K562 (cell line): Measurements from ENCODE around the gene CHCHD6. TPM values are rescaled to one million over a fixed set of nuclear protein-coding genes. Genes with fewer than 3 reads are reported as not detected.

Experiments
- ATAC-seq: fragments of 200-7000 bp; cut with Tn5 transposase; 3 replicates; pipeline ENCODE4 v1.9.1; 2020; ENCODE audit warnings: moderate library complexity
- BruUV-seq: library from RNA; stranded (reverse); fragments of 400-500 nt; replicated peaks from 2 replicates; lab custom pipeline; 2021; lab: Mats Ljungman, UMichigan
- CTCF ChIA-PET: fragments of 300-600 bp; formaldehyde crosslinking; extraction: SDS; loops from one replicate; lab custom pipeline; 2021; ENCODE audit warnings: low intra/inter-chr PET ratio; lab: Yijun Ruan, JAX
- POLR2A ChIA-PET: fragments of 300-600, 350-650 bp; sonication (Branson Sonifier 250); formaldehyde crosslinking; extraction: SDS; loops from one replicate; lab custom pipeline; 2021; ENCODE audit warnings: antibody characterized with exemption, inconsistent platforms; lab: Yijun Ruan, JAX
- DNase-seq, 4 experiments: peaks; one replicate each; pipeline versions ENCODE4 v3.0.0 to v3.0.0-alpha.2; 2011 to 2018; ENCODE audit warnings: low spot score in 3 of 4, mixed read lengths in 3 of 4; ENCODE audit errors: extremely low read depth in 1 of 4
- FAIRE-seq: peaks from 2 replicates; lab custom pipeline; 2011; peaks lifted over from hg19 to GRCh38; lab: Jason Lieb, UNC
- H2AFZ ChIP-seq: 2 replicates; pipeline ENCODE4 v1.6.0; 2011; ENCODE audit warnings: low read depth, low read length, control low read depth, inconsistent platforms
- H3K27ac ChIP-seq: fragments of 200-600 bp; 3 replicates; pipeline ENCODE4 v1.8.0; 2011; ENCODE audit warnings: low read depth, mild to moderate bottlenecking, control low read depth, inconsistent platforms, low read length, moderate library complexity, mixed read lengths; ENCODE audit errors: extremely low read depth
- H3K27me3 ChIP-seq, 2 experiments: fragments of 300-600 bp in 1 of 2; 2 replicates in 1 of 2; 3 replicates in 1 of 2; pipeline versions ENCODE4 v1.6.0 to v1.8.0; 2011; ENCODE audit warnings: inconsistent platforms in 2 of 2, low read length in 2 of 2, mild to moderate bottlenecking in 1 of 2, mixed read lengths in 1 of 2, moderate library complexity in 1 of 2; ENCODE audit not compliant: control insufficient read depth in 2 of 2, insufficient read depth in 2 of 2
- H3K36me3 ChIP-seq: fragments of 300-600 bp; 3 replicates; pipeline ENCODE4 v1.8.0; 2011; ENCODE audit warnings: mild to moderate bottlenecking, low read length, inconsistent platforms; ENCODE audit not compliant: control insufficient read depth, insufficient read depth
- H3K4me1 ChIP-seq, 2 experiments: fragments of 200-600 bp in 1 of 2; replicated peaks in 1 of 2; 2 replicates in 1 of 2; 3 replicates in 1 of 2; pipeline versions ENCODE4 v1.5.1 to v1.8.0; 2011; ENCODE audit warnings: inconsistent platforms in 2 of 2, low read length in 2 of 2, mild to moderate bottlenecking in 1 of 2, mixed read lengths in 1 of 2, moderate library complexity in 1 of 2; ENCODE audit not compliant: control insufficient read depth in 2 of 2, insufficient read depth in 2 of 2
- H3K4me2 ChIP-seq: 2 replicates; pipeline ENCODE4 v1.6.1; 2011; ENCODE audit warnings: low read length, control low read depth, inconsistent platforms, mixed read lengths; ENCODE audit not compliant: insufficient read depth
- H3K4me3 ChIP-seq: fragments of 200-600 bp; sonication (generic), shearing (Covaris generic); 2 replicates; pipeline ENCODE4 v1.5.1; 2016; ENCODE audit warnings: control low read depth, inconsistent platforms
- H3K79me2 ChIP-seq: fragments of 200-600 bp; 3 replicates; pipeline ENCODE4 v1.8.0; 2011; ENCODE audit warnings: low read length, inconsistent platforms; ENCODE audit not compliant: control insufficient read depth, insufficient read depth
- H3K9ac ChIP-seq, 2 experiments: 2 replicates each; pipeline versions ENCODE4 v1.6.0 to v1.6.1; 2011; ENCODE audit warnings: low read depth in 2 of 2, low read length in 2 of 2, control low read depth in 1 of 2, inconsistent platforms in 1 of 2, mild to moderate bottlenecking in 1 of 2, mixed read lengths in 1 of 2; ENCODE audit not compliant: insufficient read depth in 1 of 2
- H3K9me1 ChIP-seq: one replicate; pipeline ENCODE4 v1.6.0; 2011; ENCODE audit warnings: inconsistent platforms, mild to moderate bottlenecking, low read length, moderate library complexity; ENCODE audit not compliant: control insufficient read depth, insufficient read depth
- H3K9me3 ChIP-seq: replicated peaks from 2 replicates; pipeline ENCODE4 v1.5.1; 2011; ENCODE audit warnings: low read depth, low read length, inconsistent platforms; ENCODE audit not compliant: control insufficient read depth, insufficient read depth
- H4K20me1 ChIP-seq: replicated peaks from 2 replicates; pipeline ENCODE4 v1.6.1; 2011; ENCODE audit warnings: low read length, inconsistent platforms, mixed read lengths; ENCODE audit not compliant: control insufficient read depth, insufficient read depth
- AFF4 ChIP-seq: sonication (generic); formaldehyde crosslinking; IDR thresholded peaks from 2 replicates; pipeline ENCODE4 v1.8.0; 2023; ENCODE audit warnings: mild to moderate bottlenecking, missing genetic modification reagents
- CBFA2T2 ChIP-seq: fragments of 450-650 bp; conservative IDR thresholded peaks from 2 replicates; pipeline ENCODE4 v1.6.1; 2017; ENCODE audit warnings: mild to moderate bottlenecking
- ELK3 ChIP-seq: fragments of 450-650 bp; formaldehyde crosslinking; IDR thresholded peaks from 2 replicates; pipeline ENCODE4 v1.4.0; 2020; ENCODE audit warnings: mild to moderate bottlenecking
- GATAD2B ChIP-seq: fragments of 450-650 bp; IDR thresholded peaks from 2 replicates; pipeline ENCODE4 v1.6.1; 2017; ENCODE audit warnings: mild to moderate bottlenecking, borderline replicate concordance
- NR0B1 ChIP-seq: fragments of 450-650 bp; IDR thresholded peaks from one replicate; pipeline ENCODE4 v1.6.1; 2018; ENCODE audit warnings: mild to moderate bottlenecking, moderate library complexity; ENCODE audit not compliant: partially characterized antibody
- PRPF4 ChIP-seq: fragments of 200-400 bp; formaldehyde crosslinking; IDR thresholded peaks from one replicate; pipeline ENCODE4 v1.6.1; 2017; ENCODE audit warnings: low read length, low read depth, mild to moderate bottlenecking; ENCODE audit not compliant: insufficient read depth, poor library complexity, severe bottlenecking
- ZNF277 ChIP-seq: fragments of 250-450 bp; sonication (Bioruptor Pico); IDR thresholded peaks from 2 replicates; pipeline ENCODE4 v1.8.0; 2022; ENCODE audit warnings: inconsistent platforms, mild to moderate bottlenecking, moderate library complexity, borderline replicate concordance
- ZNF41 ChIP-seq: fragments of 250-450 bp; sonication (Bioruptor Pico); conservative IDR thresholded peaks from 2 replicates; pipeline ENCODE4 v1.4.0; 2020; ENCODE audit warnings: mild to moderate bottlenecking
- WGBS: fragments of 100-300 bp; shearing (Covaris generic); methylation state at CpG from one replicate; pipeline ENCODE4 v1.1.6; 2016; ENCODE audit warnings: low coverage, mixed read lengths; ENCODE audit not compliant: insufficient coverage; ENCODE audit errors: missing lambda C conversion rate; 5-methylcytosine and 5-hydroxymethylcytosine counted together
- in situ Hi-C: fragments of 300-500 bp; cut with MboI; formaldehyde crosslinking; loops from 4 replicates; pipeline ENCODE4 v1.15.0; 2018; ENCODE audit warnings: inconsistent platforms, mixed read lengths
- intact Hi-C: fragments of 100-400 bp; cut with micrococcal nuclease; formaldehyde crosslinking; loops from 2 replicates; pipeline ENCODE4 v1.14.2; 2022
- polyA plus RNA-seq, 8 experiments: library from polyadenylated mRNA; depleted of rRNA in 4 of 8; stranded (reverse) in 5 of 8; unstranded in 3 of 8; fragments of >200 nt; fragmentation: Nextera tagmentation in 2 of 8; fragmentation: Illumina TruSeq in 1 of 8; extraction: Ambion mirVana in 2 of 8; extraction: Trizol in 1 of 8; gene quantifications; 2 replicates each; pipeline versions ENCODE4 v1.2.1 to v1.2.3, GENCODE V29; 2011 to 2014; ENCODE audit warnings: inconsistent platforms in 1 of 8, missing spikeins in 1 of 8
- total RNA-seq, 7 experiments: library from RNA; depleted of rRNA in 6 of 7; stranded (reverse); fragments of >200 nt in 6 of 7; fragmentation: Illumina TruSeq in 2 of 7; extraction: Trizol in 2 of 7; gene quantifications; 2 replicates each; pipeline versions ENCODE4 v1.2.1 to v1.2.3, GENCODE V29; 2011 to 2021; ENCODE audit warnings: low replicate concordance in 1 of 7

CHCHD6 gene
- total and polyA plus RNA-seq, 9 of the 15 experiments (the other 6 are each of a cell fraction or from before 2014, with no cell fraction given) = 4.6 to 18.6 (median 10.9) TPM

GRCh38 chr3:126936853-126937425, 232.9 kb downstream of the CHCHD6 start:
- H3K4me2 ChIP-seq = no peak overlapping the region
- DNase-seq (no peak), ATAC-seq (no peak), FAIRE-seq (no peak)
- H3K9ac ChIP-seq = no peak overlapping the region
- no TSS peak for BruUV-seq
- no peaks in the 10 kb centered on the region for H3K36me3 ChIP-seq
- H3K79me2 ChIP-seq = no peaks in the 10 kb centered on the region
- TF ChIP-seq ZNF277 (CRISPR knock-in tag) (no peak), CBFA2T2 (no peak), PRPF4 (no peak), ELK3 (CRISPR knock-in tag) (no peak), AFF4 (CRISPR knock-in tag) (no peak), NR0B1 (no peak), ZNF41 (no peak), GATAD2B (no peak)
- H3K27ac ChIP-seq = no peak overlapping the region
- no peaks in the 10 kb centered on the region for H3K9me1 ChIP-seq
- H3K27me3 ChIP-seq = no peaks in the 10 kb centered on the region
- intact Hi-C loops (no loop called here), in situ Hi-C loops (no loop called here)
- no peaks in the 10 kb centered on the region for H3K9me3 ChIP-seq
- no peaks in the 10 kb centered on the region for H4K20me1 ChIP-seq
- peaks cover 7 to 9% of the 10 kb centered on the region in 2 experiments; a peak in 4 of 5 replicates for H3K4me1 ChIP-seq
- POLR2A ChIA-PET = interaction anchor here (0.6 to 1.2 kb wide), 3 partner anchors 11 to 138 kb away, joined by 3 to 4 read pairs (median 4); no protein-coding TSS in a partner anchor
- H2AFZ ChIP-seq = no peak overlapping the region
- no peak overlapping the region for H3K4me3 ChIP-seq
- CTCF ChIA-PET = no interaction called here
- 87% methylated on average over 6 of the region's 6 CpGs for WGBS
